ENCODE measurements around the gene CCDC28A.

- TF ChIP-seq CTCF (IDR thresholded peaks at IDR 0.05 in 4 of 5, conservative IDR thresholded peaks at IDR 0.05 in 1 of 5) (no peak), POLR2A (IDR thresholded peaks at IDR 0.05) (no peak)
These were observed 36.9 kb upstream of the CCDC28A start for GRCh38 chr6:138736640-138737039.
